ENCODE measurements around the gene ZNF106.

DNA sequence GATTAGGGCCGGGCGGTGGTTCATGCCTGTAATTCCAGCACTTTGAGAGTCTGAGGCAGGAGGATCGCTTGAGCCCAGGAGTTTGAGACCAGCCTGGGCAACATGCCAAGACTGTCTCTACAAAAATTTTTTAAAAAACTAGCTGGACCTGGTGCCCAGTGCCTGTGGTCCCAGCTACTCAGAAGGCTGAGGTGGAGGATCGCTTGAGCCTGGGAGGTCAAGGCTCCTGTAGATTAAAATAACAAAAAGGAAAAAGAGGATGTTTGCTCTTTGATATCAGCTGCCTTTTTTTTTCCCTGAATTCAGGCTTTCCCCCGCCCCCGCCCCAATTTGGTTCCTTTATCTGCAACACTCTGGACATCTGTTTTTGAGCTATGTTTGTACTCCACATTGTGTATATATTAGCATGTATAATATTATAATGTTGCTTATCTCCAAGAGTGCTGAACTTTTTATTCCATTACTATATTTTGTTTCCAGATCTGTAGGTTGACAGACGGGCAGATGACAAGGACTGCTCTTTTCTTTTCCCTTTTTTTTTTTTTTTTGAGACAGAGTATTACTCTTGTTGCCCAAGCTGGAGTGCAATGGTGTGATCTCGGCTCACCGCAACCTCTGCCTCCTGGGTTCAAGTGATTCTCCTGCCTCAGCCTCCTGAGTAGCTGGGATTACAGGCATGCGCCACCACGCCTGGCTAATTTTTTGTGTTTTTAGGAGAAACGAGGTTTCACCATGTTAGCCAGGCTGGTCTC lies 9.1 kb upstream of the ZNF106 start:
- TF ChIP-seq, protein P1, sequence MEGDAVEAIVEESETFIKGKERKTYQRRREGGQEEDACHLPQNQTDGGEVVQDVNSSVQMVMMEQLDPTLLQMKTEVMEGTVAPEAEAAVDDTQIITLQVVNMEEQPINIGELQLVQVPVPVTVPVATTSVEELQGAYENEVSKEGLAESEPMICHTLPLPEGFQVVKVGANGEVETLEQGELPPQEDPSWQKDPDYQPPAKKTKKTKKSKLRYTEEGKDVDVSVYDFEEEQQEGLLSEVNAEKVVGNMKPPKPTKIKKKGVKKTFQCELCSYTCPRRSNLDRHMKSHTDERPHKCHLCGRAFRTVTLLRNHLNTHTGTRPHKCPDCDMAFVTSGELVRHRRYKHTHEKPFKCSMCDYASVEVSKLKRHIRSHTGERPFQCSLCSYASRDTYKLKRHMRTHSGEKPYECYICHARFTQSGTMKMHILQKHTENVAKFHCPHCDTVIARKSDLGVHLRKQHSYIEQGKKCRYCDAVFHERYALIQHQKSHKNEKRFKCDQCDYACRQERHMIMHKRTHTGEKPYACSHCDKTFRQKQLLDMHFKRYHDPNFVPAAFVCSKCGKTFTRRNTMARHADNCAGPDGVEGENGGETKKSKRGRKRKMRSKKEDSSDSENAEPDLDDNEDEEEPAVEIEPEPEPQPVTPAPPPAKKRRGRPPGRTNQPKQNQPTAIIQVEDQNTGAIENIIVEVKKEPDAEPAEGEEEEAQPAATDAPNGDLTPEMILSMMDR (IDR thresholded peaks at IDR 0.05; ENCODE audit: insufficient read depth, low read depth, low read length) = no peak
- no peak for TF ChIP-seq EZH2 (IDR thresholded peaks at IDR 0.05; ENCODE audit: insufficient read depth, low read length)
